GM10248 (cell line): ENCODE results near the gene ARHGAP8.

Experiments used
- CTCF ChIA-PET: fragments of 300-600 bp; sonication (Branson Sonifier 250); formaldehyde crosslinking; extraction: SDS; loops from one replicate; lab custom pipeline; 2021; ENCODE audit warnings: antibody characterized with exemption; lab: Yijun Ruan, JAX
- POLR2A ChIA-PET: fragments of 350-650 bp; sonication (Branson Sonifier 250); formaldehyde crosslinking; extraction: SDS; loops from one replicate; lab custom pipeline; 2020; ENCODE audit warnings: antibody characterized with exemption; lab: Yijun Ruan, JAX
- DNase-seq: peaks from one replicate; pipeline ENCODE4 v3.0.0; 2012; ENCODE audit errors: extremely low spot score
- TF ChIP-seq, protein P1 (sequence below): IDR thresholded peaks from 2 replicates; pipeline ENCODE4 v1.5.1; 2012; ENCODE audit warnings: mild to moderate bottlenecking, low read depth; ENCODE audit errors: extremely low read depth, missing control alignments, control extremely low read depth

Gene ARHGAP8

DNA sequence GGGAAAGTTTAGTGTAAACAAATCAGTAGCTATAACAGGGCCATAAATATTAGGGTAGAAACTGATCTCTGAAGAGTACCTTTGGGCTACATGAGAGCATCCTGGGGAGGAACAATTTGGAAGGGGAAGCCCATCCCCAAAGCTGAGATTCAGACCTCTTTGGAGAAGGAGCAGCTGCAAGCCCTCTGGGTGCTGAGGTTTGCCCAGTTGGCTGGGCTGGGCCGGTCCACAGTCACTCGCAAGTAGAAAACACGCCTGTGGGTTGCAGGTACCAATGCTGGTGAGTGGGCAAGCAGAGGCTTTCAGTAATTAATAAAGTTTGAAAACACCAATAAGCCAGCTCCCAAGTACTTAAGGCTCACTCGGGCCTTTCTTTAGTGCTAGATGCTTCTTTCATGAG is 124.5 kb downstream of the ARHGAP8 start:
- POLR2A ChIA-PET, result no interaction called here
- TF ChIP-seq, protein P1, sequence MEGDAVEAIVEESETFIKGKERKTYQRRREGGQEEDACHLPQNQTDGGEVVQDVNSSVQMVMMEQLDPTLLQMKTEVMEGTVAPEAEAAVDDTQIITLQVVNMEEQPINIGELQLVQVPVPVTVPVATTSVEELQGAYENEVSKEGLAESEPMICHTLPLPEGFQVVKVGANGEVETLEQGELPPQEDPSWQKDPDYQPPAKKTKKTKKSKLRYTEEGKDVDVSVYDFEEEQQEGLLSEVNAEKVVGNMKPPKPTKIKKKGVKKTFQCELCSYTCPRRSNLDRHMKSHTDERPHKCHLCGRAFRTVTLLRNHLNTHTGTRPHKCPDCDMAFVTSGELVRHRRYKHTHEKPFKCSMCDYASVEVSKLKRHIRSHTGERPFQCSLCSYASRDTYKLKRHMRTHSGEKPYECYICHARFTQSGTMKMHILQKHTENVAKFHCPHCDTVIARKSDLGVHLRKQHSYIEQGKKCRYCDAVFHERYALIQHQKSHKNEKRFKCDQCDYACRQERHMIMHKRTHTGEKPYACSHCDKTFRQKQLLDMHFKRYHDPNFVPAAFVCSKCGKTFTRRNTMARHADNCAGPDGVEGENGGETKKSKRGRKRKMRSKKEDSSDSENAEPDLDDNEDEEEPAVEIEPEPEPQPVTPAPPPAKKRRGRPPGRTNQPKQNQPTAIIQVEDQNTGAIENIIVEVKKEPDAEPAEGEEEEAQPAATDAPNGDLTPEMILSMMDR, result no peak
- CTCF ChIA-PET, result no interaction called here
- no peak for DNase-seq

DNA sequence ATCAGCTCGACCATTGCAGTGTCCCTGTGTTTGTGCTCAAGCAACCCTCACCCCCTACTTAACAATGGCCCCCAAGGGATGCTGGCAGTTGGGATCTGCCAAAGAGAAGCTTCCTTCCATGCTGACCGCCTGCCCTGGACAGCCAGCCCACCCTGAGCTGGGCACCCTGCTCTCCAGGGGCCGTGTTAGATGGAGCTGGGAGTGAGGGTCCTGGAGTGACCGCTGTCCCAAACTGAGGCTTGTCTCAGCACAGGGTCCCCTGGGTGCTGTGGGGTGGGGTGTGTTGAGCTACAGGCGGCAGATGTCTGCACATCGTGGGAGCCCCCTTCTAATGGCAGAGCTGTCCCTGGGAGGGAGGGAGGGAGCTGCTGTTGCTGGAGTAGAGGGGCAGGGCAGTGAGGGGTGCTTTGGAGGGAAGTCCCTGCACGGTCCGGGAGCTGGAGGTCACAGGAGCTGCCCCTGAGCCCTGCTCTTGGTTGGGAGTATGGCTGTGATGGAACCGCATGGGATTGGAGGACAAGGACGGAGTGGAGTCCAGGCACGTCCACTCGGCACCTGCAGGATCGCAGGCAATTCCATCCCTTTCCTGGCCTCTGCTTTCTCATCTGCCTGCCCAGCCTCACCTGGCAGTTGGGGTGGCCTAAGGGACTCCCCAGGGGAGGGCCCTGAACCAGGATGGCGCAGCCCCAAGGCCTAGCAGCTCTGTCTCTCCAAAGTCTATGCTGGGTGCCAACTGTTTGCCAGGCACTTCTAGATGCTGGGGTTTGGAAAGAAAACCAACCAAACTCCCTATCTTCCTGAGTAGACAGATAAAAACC is 126.3 kb downstream of the ARHGAP8 start:
- no peak for DNase-seq
- TF ChIP-seq, protein P1, result no peak
- ChIA-PET POLR2A (no interaction called here), CTCF (interaction anchor here (1.0 kb wide), 1 partner anchor 16 kb away, joined by 3 read pairs; no protein-coding TSS in a partner anchor)

DNA sequence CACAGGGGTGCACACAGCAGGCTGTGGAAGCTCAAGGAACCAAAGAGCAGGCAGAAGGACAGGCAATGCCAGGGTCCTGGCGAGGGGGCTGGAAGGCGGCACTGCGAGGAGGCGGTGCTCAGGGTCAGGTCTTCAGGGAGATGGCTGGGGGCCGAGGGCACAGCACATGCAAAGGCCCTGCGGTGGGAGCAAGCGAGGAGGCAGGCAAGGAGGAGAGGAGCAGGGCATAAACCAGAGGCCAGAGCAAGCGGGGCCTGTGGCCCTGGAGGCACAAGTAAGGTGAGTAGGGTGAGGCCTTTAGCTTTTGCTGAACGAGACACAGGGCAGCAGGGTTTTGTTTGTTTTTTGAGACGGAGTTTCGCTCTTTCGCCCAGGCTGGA is 126.9 kb downstream of the ARHGAP8 start:
- TF ChIP-seq, protein P1, result no peak
- CTCF ChIA-PET, result no interaction called here
- DNase-seq, result no peak
- POLR2A ChIA-PET, result no interaction called here

DNA sequence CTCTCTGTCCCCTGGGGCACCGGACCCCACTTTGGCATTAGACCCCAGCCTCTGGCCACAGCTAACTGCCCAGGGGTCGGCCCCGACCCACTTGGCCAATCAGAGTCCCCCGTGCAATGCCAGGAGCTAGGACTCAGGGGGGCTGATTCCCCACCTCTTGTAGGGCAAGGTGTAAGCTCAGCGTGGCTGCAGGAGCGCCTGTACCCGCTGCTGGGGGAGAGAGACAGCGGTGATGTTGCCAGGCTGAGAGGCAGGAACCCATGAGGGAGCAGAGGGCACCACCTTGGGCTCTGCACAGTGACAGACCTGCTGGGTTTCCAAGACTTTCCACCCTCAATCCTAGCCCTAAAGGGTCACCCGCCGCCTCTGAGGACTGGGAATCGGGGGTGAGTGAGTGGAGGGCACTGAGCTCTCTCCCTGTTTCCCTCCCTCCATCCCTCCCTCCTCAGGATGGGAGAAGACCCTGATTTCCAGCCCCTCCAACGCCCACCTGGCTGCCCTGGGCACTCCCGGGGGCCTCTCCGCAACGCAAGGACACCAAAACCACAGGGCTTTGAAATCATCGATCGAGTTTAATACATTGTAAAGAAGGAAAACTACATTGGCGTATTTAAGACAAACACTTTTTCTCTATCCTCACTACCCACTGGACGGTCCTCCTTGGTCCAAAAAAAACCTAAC is 128.4 kb downstream of the ARHGAP8 start:
- TF ChIP-seq, protein P1, result no peak
- DNase-seq, result no peak
- POLR2A ChIA-PET, result no interaction called here
- CTCF ChIA-PET, result no interaction called here

DNA sequence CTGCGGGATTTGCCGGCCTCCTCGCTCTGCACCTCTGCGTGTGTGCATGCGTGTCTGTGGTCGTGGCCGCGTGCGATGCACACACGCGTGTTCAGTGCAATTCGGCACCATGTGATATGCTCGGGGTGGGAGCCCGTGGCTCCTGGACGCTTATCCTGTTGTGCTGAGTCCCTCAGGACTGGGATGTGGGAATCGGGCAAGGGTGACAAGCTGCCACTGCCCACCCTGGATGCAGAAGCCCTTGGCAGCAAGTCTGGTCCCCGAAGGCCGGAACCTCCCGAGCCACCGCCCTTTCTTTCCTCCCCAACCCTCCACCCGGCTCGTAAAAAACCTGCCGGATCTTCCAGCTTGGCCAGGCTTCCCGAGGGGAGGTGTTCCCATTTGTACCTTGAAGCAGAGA is 129.2 kb downstream of the ARHGAP8 start:
- ChIA-PET CTCF (no interaction called here), POLR2A (no interaction called here)
- TF ChIP-seq, protein P1, result no peak

DNA sequence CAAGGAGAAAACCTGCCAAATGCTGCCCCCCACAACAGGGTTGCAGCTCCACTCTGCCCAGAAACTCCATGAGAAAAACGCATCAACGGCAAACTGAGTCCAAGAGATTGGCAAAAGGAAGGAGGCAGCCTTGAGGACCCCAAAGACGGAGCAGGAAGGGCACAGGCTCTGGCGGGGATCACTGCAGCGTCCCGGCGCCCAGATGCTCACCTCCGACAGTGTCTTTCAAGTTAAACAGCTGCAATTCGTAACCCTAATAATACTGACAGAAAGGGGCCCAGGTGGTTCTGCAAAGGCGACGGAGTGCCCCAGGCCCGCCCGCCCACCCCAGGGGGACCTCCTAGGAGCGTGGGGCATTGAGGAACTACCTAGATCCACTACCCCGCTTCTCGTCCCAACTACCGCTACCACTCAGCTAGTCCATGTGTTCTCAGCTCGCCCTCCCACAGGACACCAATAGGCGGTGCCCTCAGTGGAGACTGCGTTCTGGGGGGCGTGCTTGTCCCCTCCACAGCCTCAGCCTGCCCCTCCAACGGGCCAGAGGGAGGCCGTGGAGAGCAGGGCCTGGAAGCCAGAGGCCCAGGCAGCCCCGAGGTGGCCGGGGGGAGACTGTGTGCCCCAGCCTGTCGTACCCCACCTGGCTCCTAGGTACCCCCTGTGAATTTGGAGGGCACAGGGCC is 130.0 kb downstream of the ARHGAP8 start:
- DNase-seq, result no peak
- ChIA-PET POLR2A (no interaction called here), CTCF (no interaction called here)
- TF ChIP-seq, protein P1, result no peak

More for the DNA sequence above, 129.2 kb downstream of the ARHGAP8 start:
- no peak for DNase-seq
